SK-N-SH (cell line): ENCODE results near the gene SIGLECL1. TPM values are rescaled to one million over a fixed set of nuclear protein-coding genes. Genes with fewer than 3 reads are reported as not detected.

ENCODE experiments used
- CTCF ChIA-PET: fragments of 300-600, 350-600 bp; formaldehyde crosslinking; extraction: SDS; loops from one replicate; lab custom pipeline; 2021; lab: Yijun Ruan, JAX
- POLR2A ChIA-PET: fragments of 350-600 bp; sonication (Branson Sonifier 250); formaldehyde crosslinking; extraction: SDS; loops from one replicate; lab custom pipeline; 2020; ENCODE audit warnings: antibody characterized with exemption, inconsistent platforms; lab: Yijun Ruan, JAX
- DNase-seq: peaks from one replicate; pipeline ENCODE4 v3.0.0; 2012
- H2AFZ ChIP-seq: fragments of 200-600 bp; sonication (generic); 2 replicates; pipeline ENCODE4 v1.8.1; 2016; ENCODE audit warnings: antibody characterized with exemption, mild to moderate bottlenecking, low read depth
- H3F3A ChIP-seq: fragments of 200-600 bp; sonication (generic); replicated peaks from 2 replicates; pipeline ENCODE3; 2016; ENCODE audit warnings: antibody characterized with exemption, mild to moderate bottlenecking; ENCODE audit not compliant: insufficient read depth
- H3K27ac ChIP-seq, 2 experiments: fragments of 200-500 bp in 1 of 2; fragments of 200-600 bp in 1 of 2; sonication (Bioruptor generic) in 1 of 2; sonication (generic), shearing (Covaris generic) in 1 of 2; 2 replicates each; pipeline versions ENCODE4 v1.5.1 to v1.6.1; 2014 to 2016; ENCODE audit warnings: low read depth in 2 of 2, inconsistent platforms in 1 of 2, low read length in 1 of 2, mild to moderate bottlenecking in 1 of 2, mixed read lengths in 1 of 2
- H3K27me3 ChIP-seq: fragments of 200-600 bp; sonication (generic), shearing (Covaris generic); 2 replicates; pipeline ENCODE4 v1.6.1; 2016; ENCODE audit warnings: mixed run types; ENCODE audit not compliant: insufficient read depth
- H3K36me3 ChIP-seq, 2 experiments: fragments of 200-500 bp in 1 of 2; fragments of 200-600 bp in 1 of 2; sonication (Bioruptor generic) in 1 of 2; sonication (generic) in 1 of 2; replicated peaks in 1 of 2; 2 replicates each; pipeline versions ENCODE3 to v1.5.1; 2014 to 2016; ENCODE audit warnings: low read length in 1 of 2, mild to moderate bottlenecking in 1 of 2; ENCODE audit not compliant: insufficient read depth in 2 of 2, control insufficient read depth in 1 of 2
- H3K4me1 ChIP-seq, 2 experiments: fragments of 200-500 bp in 1 of 2; fragments of 200-600 bp in 1 of 2; sonication (Bioruptor generic) in 1 of 2; sonication (generic), shearing (Covaris generic) in 1 of 2; 2 replicates each; pipeline versions ENCODE4 v1.5.1 to v1.6.1; 2014 to 2016; ENCODE audit warnings: low read depth in 1 of 2, low read length in 1 of 2, mixed run types in 1 of 2; ENCODE audit not compliant: insufficient read depth in 2 of 2, control insufficient read depth in 1 of 2
- H3K4me2 ChIP-seq: fragments of 200-600 bp; sonication (generic), shearing (Covaris generic); 2 replicates; pipeline ENCODE4 v1.6.1; 2017; ENCODE audit warnings: mixed run types
- H3K4me3 ChIP-seq, 2 experiments: fragments of 200-500 bp in 1 of 2; fragments of 200-600 bp in 1 of 2; sonication (Bioruptor generic) in 1 of 2; sonication (generic), shearing (Covaris generic) in 1 of 2; 2 replicates each; pipeline versions ENCODE4 v1.5.1 to v1.8.1; 2014 to 2016; ENCODE audit warnings: low read depth in 2 of 2, inconsistent platforms in 1 of 2, low read length in 1 of 2, mild to moderate bottlenecking in 1 of 2, mixed read lengths in 1 of 2, moderate library complexity in 1 of 2
- H3K79me2 ChIP-seq: fragments of 200-600 bp; sonication (generic); 2 replicates; pipeline ENCODE4 v1.8.1; 2017; ENCODE audit warnings: mild to moderate bottlenecking; ENCODE audit not compliant: insufficient read depth
- H3K9ac ChIP-seq: fragments of 200-600 bp; sonication (generic); 2 replicates; pipeline ENCODE4 v1.6.1; 2017; ENCODE audit warnings: mixed run types
- H3K9me2 ChIP-seq: fragments of 200-600 bp; sonication (generic); 2 replicates; pipeline ENCODE4 v1.6.1; 2017; ENCODE audit warnings: mixed run types
- H3K9me3 ChIP-seq: fragments of 200-600 bp; sonication (generic); 2 replicates; pipeline ENCODE4 v1.6.1; 2017; ENCODE audit warnings: mixed run types, mild to moderate bottlenecking, moderate library complexity
- H4K20me1 ChIP-seq: fragments of 200-600 bp; sonication (generic); 2 replicates; pipeline ENCODE4 v1.6.1; 2017; ENCODE audit warnings: mild to moderate bottlenecking, mixed run types; ENCODE audit not compliant: insufficient read depth
- CHD2 ChIP-seq: fragments of 150-350 bp; IDR thresholded peaks from 2 replicates; pipeline ENCODE4 v1.6.1; 2018; ENCODE audit warnings: low read length; ENCODE audit not compliant: partially characterized antibody
- ELF1 ChIP-seq: IDR thresholded peaks from 2 replicates; pipeline ENCODE4 v1.4.0; 2012
- EP300 ChIP-seq, 2 experiments: IDR thresholded peaks; 2 replicates each; pipeline versions ENCODE4 v1.4.0 to v1.6.1; 2012; ENCODE audit warnings: borderline replicate concordance in 1 of 2, low read depth in 1 of 2, low read length in 1 of 2
- EZH2phosphoT487 ChIP-seq: fragments of 200-600 bp; sonication (generic); IDR thresholded peaks from 2 replicates; pipeline ENCODE4 v1.6.1; 2017; ENCODE audit warnings: low read depth, mixed run types, mild to moderate bottlenecking, antibody characterized with exemption, moderate library complexity, borderline replicate concordance
- FOXJ3 ChIP-seq: sonication (generic); formaldehyde crosslinking; IDR thresholded peaks from 2 replicates; pipeline ENCODE4 v1.5.1; 2020; ENCODE audit warnings: mild to moderate bottlenecking, missing genetic modification reagents
- GABPA ChIP-seq: IDR thresholded peaks from 2 replicates; pipeline ENCODE4 v1.4.0; 2012; ENCODE audit warnings: low read depth, mild to moderate bottlenecking
- GATA2 ChIP-seq: sonication (generic); formaldehyde crosslinking; IDR thresholded peaks from 2 replicates; pipeline ENCODE4 v1.5.0; 2020; ENCODE audit warnings: mild to moderate bottlenecking, missing genetic modification reagents
- JUND ChIP-seq: IDR thresholded peaks from 2 replicates; pipeline ENCODE4 v1.4.0; 2012
- MEF2A ChIP-seq: IDR thresholded peaks from 2 replicates; pipeline ENCODE4 v1.4.0; 2012; ENCODE audit warnings: low read depth, borderline replicate concordance
- MXI1 ChIP-seq: IDR thresholded peaks from 2 replicates; pipeline ENCODE4 v1.6.1; 2012; ENCODE audit warnings: mild to moderate bottlenecking, low read depth, low read length, improper control_type of control experiment
- NRF1 ChIP-seq: IDR thresholded peaks from 2 replicates; pipeline ENCODE4 v1.6.1; 2012; ENCODE audit warnings: low read depth, mild to moderate bottlenecking, low read length
- PBX3 ChIP-seq: IDR thresholded peaks from 2 replicates; pipeline ENCODE4; 2012
- POLR2AphosphoS5 ChIP-seq: IDR thresholded peaks from 2 replicates; pipeline ENCODE4 v1.6.1; 2012; ENCODE audit warnings: low read depth, low read length
- RAD21 ChIP-seq: IDR thresholded peaks from 2 replicates; pipeline ENCODE4 v1.6.1; 2012; ENCODE audit warnings: mild to moderate bottlenecking, low read length
- RCOR1 ChIP-seq: fragments of 150-350 bp; IDR thresholded peaks from 2 replicates; pipeline ENCODE4 v1.6.1; 2017; ENCODE audit warnings: antibody characterized with exemption, low read length
- RFX5 ChIP-seq: IDR thresholded peaks from 2 replicates; pipeline ENCODE4 v1.6.1; 2012; ENCODE audit warnings: mild to moderate bottlenecking, improper control_type of control experiment, low read length
- SIN3A ChIP-seq: IDR thresholded peaks from 2 replicates; pipeline ENCODE4 v1.6.1; 2012; ENCODE audit warnings: low read depth, mild to moderate bottlenecking, low read length, moderate library complexity, borderline replicate concordance
- SMC3 ChIP-seq: IDR thresholded peaks from 2 replicates; pipeline ENCODE4 v1.6.1; 2012; ENCODE audit warnings: low read depth, low read length, improper control_type of control experiment
- TAF1 ChIP-seq: IDR thresholded peaks from 2 replicates; pipeline ENCODE4 v1.6.1; 2012; ENCODE audit warnings: low read depth, mild to moderate bottlenecking, low read length, moderate library complexity, borderline replicate concordance
- TEAD4 ChIP-seq: IDR thresholded peaks from 2 replicates; pipeline ENCODE4 v1.4.0; 2012; ENCODE audit warnings: mild to moderate bottlenecking, borderline replicate concordance; ENCODE audit not compliant: insufficient read depth
- USF1 ChIP-seq: IDR thresholded peaks from 2 replicates; pipeline ENCODE4 v1.4.0; 2012; ENCODE audit warnings: low read depth, borderline replicate concordance
- WGBS: methylation state at CpG from one replicate; pipeline ENCODE4 v1.1.6; 2017; ENCODE audit warnings: low lambda C conversion rate; 5-methylcytosine and 5-hydroxymethylcytosine counted together
- polyA plus RNA-seq, 3 experiments: library from polyadenylated mRNA; depleted of rRNA; stranded (reverse); fragments of >200 nt; gene quantifications; 2 replicates each; pipeline ENCODE4 v1.2.3, GENCODE V29; 2012
- TF ChIP-seq, protein P1 (sequence below): fragments of 150-350 bp; IDR thresholded peaks from 2 replicates; pipeline ENCODE4 v1.6.1; 2017; ENCODE audit warnings: antibody characterized with exemption, low read length, low read depth, borderline replicate concordance
- TF ChIP-seq, protein P2 (sequence below): IDR thresholded peaks from 2 replicates; pipeline ENCODE4 v1.4.0; 2012; ENCODE audit warnings: low read depth

SIGLECL1 gene
- polyA plus RNA-seq, 1 of the 3 experiments (the other 2 are of a cell fraction), result not detected

DNA sequence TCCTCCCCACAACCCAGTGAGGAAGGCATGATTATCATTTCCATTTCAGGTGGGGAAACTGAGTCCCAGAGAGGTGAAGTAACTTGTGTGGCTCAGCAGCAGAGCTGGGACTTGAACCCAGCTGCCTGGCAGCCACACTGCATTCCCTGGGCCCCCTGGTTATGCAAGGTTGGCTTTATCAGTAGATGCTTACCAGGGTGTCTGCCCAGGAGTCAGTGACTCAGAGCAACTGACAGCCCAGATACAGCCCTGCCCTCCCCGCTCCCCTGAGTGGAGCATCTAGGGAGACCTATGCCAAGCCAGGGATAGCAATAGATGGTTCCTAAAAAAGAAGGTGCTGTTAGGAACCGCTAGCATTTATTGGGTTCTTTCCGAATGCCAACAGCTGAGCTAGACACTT, 66.5 kb downstream of the SIGLECL1 start:
- CTCF ChIA-PET, result interaction anchor here (0.6 to 1.1 kb wide), 2 partner anchors 104 to 121 kb away, joined by 3 read pairs; no protein-coding TSS in a partner anchor
- POLR2A ChIA-PET, result interaction anchor here (0.6 kb wide), 1 partner anchor 263 kb away, joined by 4 read pairs; no protein-coding TSS in a partner anchor
- no peak for DNase-seq

GRCh38 chr19:51317968-51318367, 67.1 kb downstream of the SIGLECL1 start:
- CTCF ChIA-PET, result interaction anchor here (0.6 to 1.1 kb wide), 2 partner anchors 104 to 120 kb away, joined by 3 read pairs; no protein-coding TSS in a partner anchor
- WGBS, result 8% methylated on average over 1 of the region's 1 CpG
- no peak for DNase-seq
- TF ChIP-seq ELF1 (no peak), PBX3 (no peak), EP300 (IDR thresholded peaks at IDR 0.05; ENCODE audit: borderline replicate concordance in 1 of 2, low read depth in 1 of 2, low read length in 1 of 2) (no peak), USF1 (no peak), MXI1 (no peak), SMC3 (no peak), FOXJ3 (no peak)
- TF ChIP-seq, protein P1, sequence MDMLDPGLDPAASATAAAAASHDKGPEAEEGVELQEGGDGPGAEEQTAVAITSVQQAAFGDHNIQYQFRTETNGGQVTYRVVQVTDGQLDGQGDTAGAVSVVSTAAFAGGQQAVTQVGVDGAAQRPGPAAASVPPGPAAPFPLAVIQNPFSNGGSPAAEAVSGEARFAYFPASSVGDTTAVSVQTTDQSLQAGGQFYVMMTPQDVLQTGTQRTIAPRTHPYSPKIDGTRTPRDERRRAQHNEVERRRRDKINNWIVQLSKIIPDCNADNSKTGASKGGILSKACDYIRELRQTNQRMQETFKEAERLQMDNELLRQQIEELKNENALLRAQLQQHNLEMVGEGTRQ, result no peak
- TF ChIP-seq, protein P2, sequence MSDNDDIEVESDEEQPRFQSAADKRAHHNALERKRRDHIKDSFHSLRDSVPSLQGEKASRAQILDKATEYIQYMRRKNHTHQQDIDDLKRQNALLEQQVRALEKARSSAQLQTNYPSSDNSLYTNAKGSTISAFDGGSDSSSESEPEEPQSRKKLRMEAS, result no peak

More for the DNA sequence above, 66.5 kb downstream of the SIGLECL1 start:
- no peak overlapping the region for H3K9ac ChIP-seq
- H3K4me1 ChIP-seq, result peaks cover 0 to 23% of the 10 kb centered on the region in 2 experiments; a peak in 1 of 4 replicates
- H3K4me3 ChIP-seq, result no peak overlapping the region
- no peak overlapping the region for H2AFZ ChIP-seq
- H3K9me3 ChIP-seq, result no peaks in the 10 kb centered on the region
- H4K20me1 ChIP-seq, result no peaks in the 10 kb centered on the region
- H3K9me2 ChIP-seq, result no peaks in the 10 kb centered on the region
- H3F3A ChIP-seq, result no peaks in the 10 kb centered on the region
- 46% methylated on average over 3 of the region's 3 CpGs for WGBS
- no peaks in the 10 kb centered on the region for H3K36me3 ChIP-seq
- no peaks in the 10 kb centered on the region for H3K27me3 ChIP-seq
- H3K79me2 ChIP-seq, result no peaks in the 10 kb centered on the region
- TF ChIP-seq RAD21 (no peak), RFX5 (no peak), TEAD4 (no peak), TAF1 (no peak), SIN3A (no peak), POLR2AphosphoS5 (no peak), GABPA (no peak), NRF1 (no peak), PBX3 (no peak), JUND (no peak), CHD2 (no peak), FOXJ3 (no peak), RCOR1 (no peak), GATA2 (no peak), EZH2phosphoT487 (no peak), MEF2A (no peak), SMC3 (no peak), ELF1 (no peak)
- TF ChIP-seq, protein P1, result no peak
- no peak overlapping the region for H3K27ac ChIP-seq
- no peak overlapping the region for H3K4me2 ChIP-seq

More at GRCh38 chr19:51317968-51318367, 67.1 kb downstream of the SIGLECL1 start:
- Histone ChIP-seq H3K4me3 (no peak overlapping the region), H3K4me2 (no peak overlapping the region), H3K27ac (no peak overlapping the region), H3K9me3 (no peaks in the 10 kb centered on the region), H3K79me2 (no peaks in the 10 kb centered on the region), H3K4me1 (peaks cover 0 to 20% of the 10 kb centered on the region in 2 experiments; a peak in 1 of 4 replicates), H3K36me3 (no peaks in the 10 kb centered on the region), H3K9ac (no peak overlapping the region), H3F3A (no peaks in the 10 kb centered on the region), H3K9me2 (no peaks in the 10 kb centered on the region), H3K27me3 (no peaks in the 10 kb centered on the region), H2AFZ (no peak overlapping the region), H4K20me1 (no peaks in the 10 kb centered on the region)
- POLR2A ChIA-PET, result interaction anchor here (0.6 kb wide), 1 partner anchor 263 kb away, joined by 4 read pairs; no protein-coding TSS in a partner anchor
